ENCODE measurements around the gene KIZ. TPM values are rescaled to one million over a fixed set of nuclear protein-coding genes. Genes with fewer than 3 reads are reported as not detected.

The KIZ gene
- total RNA-seq, 1 experiment from 2014 or later = 13.4 TPM

GRCh38 chr20:21266191-21266536 is 140.3 kb downstream of the KIZ start:
- no peaks in the 10 kb centered on the region for H3K9me2 ChIP-seq (replicated peaks; ENCODE audit: low read length)
- no TSS peak for BruUV-seq (replicated peaks)
- H3K27me3 ChIP-seq (ENCODE audit: low read length) = peaks cover 37% of the 10 kb centered on the region
- ATAC-seq = no peak
- H2AFZ ChIP-seq (ENCODE audit: low read length) = no peak overlapping the region
- intact Hi-C loops (cut with micrococcal nuclease) = no loop called here
- H3K4me3 ChIP-seq (ENCODE audit: low read length) = no peak overlapping the region
- no peak overlapping the region for H3K9ac ChIP-seq (ENCODE audit: low read length)
- DNase-seq = no peak
- TF ChIP-seq EZH2phosphoT487 (IDR thresholded peaks at IDR 0.05; ENCODE audit: borderline replicate concordance, low read length) = no peak
- no peak for TF ChIP-seq EZH2 (IDR thresholded peaks at IDR 0.05; ENCODE audit: low read length, unreplicated experiment)
- ChIA-PET POLR2A (ENCODE audit: unreplicated experiment) (no interaction called here), CTCF (no interaction called here)
- H3K4me1 ChIP-seq (ENCODE audit: insufficient read depth, low read length) = no peaks in the 10 kb centered on the region
- H4K20me1 ChIP-seq (ENCODE audit: low read length) = no peaks in the 10 kb centered on the region
- no peaks in the 10 kb centered on the region for H3K9me3 ChIP-seq (ENCODE audit: low read length)
- no peak overlapping the region for H3K27ac ChIP-seq (ENCODE audit: low read length)
- no peak overlapping the region for H3K4me2 ChIP-seq (ENCODE audit: low read length)
- H3F3A ChIP-seq (ENCODE audit: low read length, unreplicated experiment) = no peaks in the 10 kb centered on the region
- H3K36me3 ChIP-seq (ENCODE audit: low read depth, low read length) = no peaks in the 10 kb centered on the region
- no peaks in the 10 kb centered on the region for H3K79me2 ChIP-seq (ENCODE audit: low read length)

- no peak overlapping the region for H3K4me3 ChIP-seq (ENCODE audit: low read length)
- H3K9me2 ChIP-seq (replicated peaks; ENCODE audit: low read length) = no peaks in the 10 kb centered on the region
- no peaks in the 10 kb centered on the region for H3K4me1 ChIP-seq (ENCODE audit: insufficient read depth, low read length)
- H3K4me2 ChIP-seq (ENCODE audit: low read length) = no peak overlapping the region
- H3F3A ChIP-seq (ENCODE audit: low read length, unreplicated experiment) = no peaks in the 10 kb centered on the region
- no TSS peak for BruUV-seq (replicated peaks)
- H4K20me1 ChIP-seq (ENCODE audit: low read length) = no peaks in the 10 kb centered on the region
- DNase-seq (no peak), ATAC-seq (no peak)
- ChIA-PET POLR2A (ENCODE audit: unreplicated experiment) (no interaction called here), CTCF (no interaction called here)
- no peak overlapping the region for H3K27ac ChIP-seq (ENCODE audit: low read length)
- no peaks in the 10 kb centered on the region for H3K36me3 ChIP-seq (ENCODE audit: low read depth, low read length)
- H3K9ac ChIP-seq (ENCODE audit: low read length) = no peak overlapping the region
- intact Hi-C loops (cut with micrococcal nuclease) = no loop called here
- H3K9me3 ChIP-seq (ENCODE audit: low read length) = no peaks in the 10 kb centered on the region
- TF ChIP-seq EZH2phosphoT487 (IDR thresholded peaks at IDR 0.05; ENCODE audit: borderline replicate concordance, low read length) = no peak
- TF ChIP-seq EZH2 (IDR thresholded peaks at IDR 0.05; ENCODE audit: low read length, unreplicated experiment) = no peak
- TF ChIP-seq, protein P1, sequence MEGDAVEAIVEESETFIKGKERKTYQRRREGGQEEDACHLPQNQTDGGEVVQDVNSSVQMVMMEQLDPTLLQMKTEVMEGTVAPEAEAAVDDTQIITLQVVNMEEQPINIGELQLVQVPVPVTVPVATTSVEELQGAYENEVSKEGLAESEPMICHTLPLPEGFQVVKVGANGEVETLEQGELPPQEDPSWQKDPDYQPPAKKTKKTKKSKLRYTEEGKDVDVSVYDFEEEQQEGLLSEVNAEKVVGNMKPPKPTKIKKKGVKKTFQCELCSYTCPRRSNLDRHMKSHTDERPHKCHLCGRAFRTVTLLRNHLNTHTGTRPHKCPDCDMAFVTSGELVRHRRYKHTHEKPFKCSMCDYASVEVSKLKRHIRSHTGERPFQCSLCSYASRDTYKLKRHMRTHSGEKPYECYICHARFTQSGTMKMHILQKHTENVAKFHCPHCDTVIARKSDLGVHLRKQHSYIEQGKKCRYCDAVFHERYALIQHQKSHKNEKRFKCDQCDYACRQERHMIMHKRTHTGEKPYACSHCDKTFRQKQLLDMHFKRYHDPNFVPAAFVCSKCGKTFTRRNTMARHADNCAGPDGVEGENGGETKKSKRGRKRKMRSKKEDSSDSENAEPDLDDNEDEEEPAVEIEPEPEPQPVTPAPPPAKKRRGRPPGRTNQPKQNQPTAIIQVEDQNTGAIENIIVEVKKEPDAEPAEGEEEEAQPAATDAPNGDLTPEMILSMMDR (conservative IDR thresholded peaks at IDR 0.05; ENCODE audit: low read depth, low read length) = no peak
- no peaks in the 10 kb centered on the region for H3K79me2 ChIP-seq (ENCODE audit: low read length)
- peaks cover 49% of the 10 kb centered on the region for H3K27me3 ChIP-seq (ENCODE audit: low read length)
- no peak overlapping the region for H2AFZ ChIP-seq (ENCODE audit: low read length)
Measured at GRCh38 chr20:21269772-21270171, 143.9 kb downstream of the KIZ start.

GRCh38 chr20:21270806-21271205 is 144.9 kb downstream of the KIZ start:
- ChIA-PET POLR2A (ENCODE audit: unreplicated experiment) (no interaction called here), CTCF (no interaction called here)
- DNase-seq (no peak), ATAC-seq (no peak)
- no peak overlapping the region for H3K4me2 ChIP-seq (ENCODE audit: low read length)
- BruUV-seq (replicated peaks) = no TSS peak
- no peaks in the 10 kb centered on the region for H3K36me3 ChIP-seq (ENCODE audit: low read depth, low read length)
- H3K27ac ChIP-seq (ENCODE audit: low read length) = no peak overlapping the region
- H3K9me3 ChIP-seq (ENCODE audit: low read length) = no peaks in the 10 kb centered on the region
- H3K4me3 ChIP-seq (ENCODE audit: low read length) = no peak overlapping the region
- no peaks in the 10 kb centered on the region for H3K79me2 ChIP-seq (ENCODE audit: low read length)
- no peaks in the 10 kb centered on the region for H3K4me1 ChIP-seq (ENCODE audit: insufficient read depth, low read length)
- no peak for TF ChIP-seq EZH2phosphoT487 (IDR thresholded peaks at IDR 0.05; ENCODE audit: borderline replicate concordance, low read length)
- TF ChIP-seq EZH2 (IDR thresholded peaks at IDR 0.05; ENCODE audit: low read length, unreplicated experiment) = no peak
- TF ChIP-seq, protein P1 (conservative IDR thresholded peaks at IDR 0.05; ENCODE audit: low read depth, low read length) = no peak
- H3K27me3 ChIP-seq (ENCODE audit: low read length) = peaks cover 50% of the 10 kb centered on the region
- no peaks in the 10 kb centered on the region for H3K9me2 ChIP-seq (replicated peaks; ENCODE audit: low read length)
- H3F3A ChIP-seq (ENCODE audit: low read length, unreplicated experiment) = no peaks in the 10 kb centered on the region
- intact Hi-C loops (cut with micrococcal nuclease) = no loop called here
- H4K20me1 ChIP-seq (ENCODE audit: low read length) = no peaks in the 10 kb centered on the region
- no peak overlapping the region for H2AFZ ChIP-seq (ENCODE audit: low read length)
- no peak overlapping the region for H3K9ac ChIP-seq (ENCODE audit: low read length)
